Urinary bladder (tissue), 4 donors: ENCODE data around the gene UGT1A9. TPM values are rescaled to one million over a fixed set of nuclear protein-coding genes. Genes with fewer than 3 reads are reported as not detected.

Experiments used
- DNase-seq: peaks from one replicate; pipeline ENCODE4 v3.0.0-alpha.2; 2015; ENCODE audit errors: extremely low spot score
- H3K27ac ChIP-seq: one replicate; pipeline ENCODE4 v1.5.1; 2013; ENCODE audit warnings: low read depth, mild to moderate bottlenecking, moderate library complexity
- H3K36me3 ChIP-seq: one replicate; pipeline ENCODE4 v1.6.1; 2013; ENCODE audit warnings: mild to moderate bottlenecking, moderate library complexity; ENCODE audit not compliant: insufficient read depth
- H3K4me1 ChIP-seq: one replicate; pipeline ENCODE4 v1.6.1; 2013; ENCODE audit warnings: mild to moderate bottlenecking, moderate library complexity; ENCODE audit not compliant: insufficient read depth
- H3K4me3 ChIP-seq: one replicate; pipeline ENCODE4 v1.5.1; 2013; ENCODE audit warnings: low read depth, low read length
- WGBS: extraction: QIAGEN DNeasy Blood & Tissue Kit; methylation state at CpG from one replicate; pipeline ENCODE4 v1.1.7; 2013; 5-methylcytosine and 5-hydroxymethylcytosine counted together
- polyA plus RNA-seq: library from polyadenylated mRNA; stranded (reverse); fragments of 200-250 nt; gene quantifications from one replicate; pipeline ENCODE4 v1.2.3, GENCODE V29; 2013
- total RNA-seq: library from RNA; depleted of rRNA; stranded (reverse); fragments of >200 nt; gene quantifications from one replicate; pipeline ENCODE4 v1.2.3, GENCODE V29; 2014
- donor health status: healthy with polysubstance abuse.
- donor health status: healthy.

UGT1A9 gene
- total and polyA plus RNA-seq, 2 donors = 0.16 TPM; not detected in 1

DNA sequence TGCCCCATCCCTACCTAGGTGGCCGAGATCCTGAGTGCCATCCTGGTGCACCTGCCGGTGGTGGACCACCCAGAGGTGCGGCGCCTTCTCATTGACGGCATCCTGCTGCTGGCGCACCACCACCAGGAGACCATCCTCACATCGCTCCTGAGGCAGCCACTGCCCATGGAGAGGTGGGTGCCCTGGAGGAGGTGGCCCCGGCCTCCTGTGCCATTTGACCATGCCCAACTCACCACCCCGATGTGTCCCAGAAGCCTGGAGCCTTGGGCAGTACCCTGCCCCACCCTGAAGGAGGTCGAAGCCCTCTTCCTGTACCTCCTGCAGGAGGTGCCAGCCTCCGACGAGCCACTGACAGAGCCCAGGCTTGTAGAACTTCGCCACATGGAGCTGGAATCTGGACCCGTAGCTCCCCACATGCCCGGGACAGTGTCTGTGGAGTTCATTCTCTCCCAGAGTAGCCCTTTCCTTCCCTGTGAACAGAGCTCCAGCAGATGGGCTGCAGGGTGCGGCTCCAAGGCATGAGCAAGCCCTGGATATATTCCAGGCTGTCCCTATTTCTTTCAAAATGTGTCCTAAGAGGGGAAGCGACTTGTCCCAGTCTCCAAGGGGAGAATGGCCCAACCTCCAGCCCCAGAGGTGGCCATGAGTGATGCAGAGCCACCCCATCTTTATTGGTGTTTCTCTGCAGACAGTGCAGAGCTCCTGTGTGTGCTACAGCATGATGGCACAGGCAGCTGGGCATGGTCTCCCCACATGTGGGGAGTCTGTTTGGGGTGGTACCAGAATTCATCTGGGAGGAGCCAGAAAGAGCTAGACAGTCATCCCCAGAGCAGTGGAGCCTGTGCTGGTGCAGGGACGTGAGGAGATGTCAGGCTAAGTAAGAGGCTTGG is 148.4 kb downstream of the UGT1A9 start:
- WGBS = 82% methylated on average over 18 of the region's 18 CpGs
- Histone ChIP-seq H3K36me3 (no peaks in the 10 kb centered on the region), H3K4me3 (no peak overlapping the region), H3K4me1 (no peaks in the 10 kb centered on the region), H3K27ac (no peak overlapping the region)
- DNase-seq = no peak

- WGBS = 80% methylated on average over 6 of the region's 6 CpGs
- no peak for DNase-seq
- no peak overlapping the region for H3K4me3 ChIP-seq
- H3K27ac ChIP-seq = no peak overlapping the region
- no peaks in the 10 kb centered on the region for H3K4me1 ChIP-seq
- no peaks in the 10 kb centered on the region for H3K36me3 ChIP-seq
These were observed 149.0 kb downstream of the UGT1A9 start for GRCh38 chr2:233820774-233821105.

DNA sequence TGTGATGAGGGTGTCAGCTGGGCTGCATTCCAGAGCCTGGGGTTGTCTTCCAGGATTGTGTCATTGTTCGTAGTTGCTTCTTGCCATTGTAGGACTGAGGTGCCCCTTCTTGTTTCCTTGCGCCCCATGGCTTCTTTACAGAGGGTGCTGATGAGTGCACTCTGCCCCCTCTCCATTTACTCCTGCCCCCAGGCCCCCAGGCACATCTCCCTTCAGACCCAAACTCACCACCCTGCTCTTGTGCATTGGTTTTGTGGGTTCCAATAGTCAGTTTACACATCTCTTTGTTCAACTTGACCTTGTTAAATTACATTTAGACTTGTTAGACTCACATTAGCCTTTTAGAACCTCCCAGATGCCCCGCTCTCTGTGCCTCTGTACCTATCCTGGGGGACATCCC is 149.5 kb downstream of the UGT1A9 start:
- Histone ChIP-seq H3K4me1 (no peaks in the 10 kb centered on the region), H3K4me3 (no peak overlapping the region), H3K27ac (no peak overlapping the region), H3K36me3 (no peaks in the 10 kb centered on the region)
- WGBS = 83% methylated on average over 3 of the region's 3 CpGs
- DNase-seq = no peak

DNA sequence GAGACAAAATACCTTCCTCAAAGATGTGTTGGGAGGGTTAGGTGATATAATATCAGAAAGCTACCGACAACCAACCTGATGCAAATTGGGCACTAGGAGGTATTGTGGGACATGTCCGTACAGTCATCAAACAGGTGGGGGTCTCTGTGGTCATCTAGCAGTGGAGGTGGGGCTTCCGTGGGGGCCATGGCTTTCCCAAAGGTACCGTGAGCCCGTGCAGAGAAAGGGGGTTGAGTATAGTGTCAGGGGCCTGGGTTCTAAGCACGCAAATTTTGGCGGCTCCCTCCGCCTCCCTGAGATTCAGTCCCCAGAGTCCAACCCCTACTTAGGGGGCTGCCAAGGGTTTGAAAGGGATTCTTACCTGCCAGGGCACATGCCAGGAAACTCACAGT is 150.0 kb downstream of the UGT1A9 start:
- no peak overlapping the region for H3K4me3 ChIP-seq
- no peaks in the 10 kb centered on the region for H3K36me3 ChIP-seq
- whole genome bisulfite sequencing = 92% methylated on average over 8 of the region's 8 CpGs
- no peaks in the 10 kb centered on the region for H3K4me1 ChIP-seq
- no peak overlapping the region for H3K27ac ChIP-seq
- DNase-seq = no peak

- no peak overlapping the region for H3K4me3 ChIP-seq
- 84% methylated on average over 21 of the region's 21 CpGs for WGBS
- no peaks in the 10 kb centered on the region for H3K4me1 ChIP-seq
- no peak for DNase-seq
- no peak overlapping the region for H3K27ac ChIP-seq
- no peaks in the 10 kb centered on the region for H3K36me3 ChIP-seq
These were observed 150.5 kb downstream of the UGT1A9 start for GRCh38 chr2:233822101-233822771.

Other genes starting within 250 kb of the UGT1A9 start
- gene USP40, start 105.1 kb upstream of the UGT1A9 start, total RNA-seq = 59.6 TPM
- gene USP40, start 105.1 kb upstream of the UGT1A9 start, polyA plus RNA-seq = 16.0 TPM
- 0.16 TPM for gene UGT1A8, start 54.3 kb upstream of the UGT1A9 start, total RNA-seq
- 0.56 TPM for gene UGT1A8, start 54.3 kb upstream of the UGT1A9 start, polyA plus RNA-seq
- not detected for gene UGT1A10, start 35.5 kb upstream of the UGT1A9 start, total RNA-seq
- gene UGT1A10, start 35.5 kb upstream of the UGT1A9 start, polyA plus RNA-seq = not detected
- gene UGT1A7, start 10.0 kb downstream of the UGT1A9 start, total RNA-seq = 2.5 TPM
- 0.08 TPM for gene UGT1A7, start 10.0 kb downstream of the UGT1A9 start, polyA plus RNA-seq
- 17.6 TPM for gene UGT1A6, start 21.0 kb downstream of the UGT1A9 start, total RNA-seq
- 19.9 TPM for gene UGT1A6, start 21.0 kb downstream of the UGT1A9 start, polyA plus RNA-seq
- gene UGT1A5, start 41.0 kb downstream of the UGT1A9 start, total RNA-seq = 0.79 TPM
- gene UGT1A5, start 41.0 kb downstream of the UGT1A9 start, polyA plus RNA-seq = not detected
- 1.1 TPM for gene UGT1A4, start 46.8 kb downstream of the UGT1A9 start, total RNA-seq
- gene UGT1A4, start 46.8 kb downstream of the UGT1A9 start, polyA plus RNA-seq = 1.2 TPM
- gene UGT1A3, start 57.1 kb downstream of the UGT1A9 start, total RNA-seq = 1.2 TPM
- 0.14 TPM for gene UGT1A3, start 57.1 kb downstream of the UGT1A9 start, polyA plus RNA-seq
- 1.9 TPM for gene UGT1A1, start 88.4 kb downstream of the UGT1A9 start, total RNA-seq
- gene UGT1A1, start 88.4 kb downstream of the UGT1A9 start, polyA plus RNA-seq = 5.6 TPM
- 0.32 TPM for gene MROH2A, start 106.4 kb downstream of the UGT1A9 start, total RNA-seq
- 7.3 TPM for gene MROH2A, start 106.4 kb downstream of the UGT1A9 start, polyA plus RNA-seq
- gene HJURP, start 182.6 kb downstream of the UGT1A9 start, total RNA-seq = 8.9 TPM
- 0.27 TPM for gene HJURP, start 182.6 kb downstream of the UGT1A9 start, polyA plus RNA-seq
- gene TRPM8, start 245.5 kb downstream of the UGT1A9 start, total RNA-seq = not detected
- 0.05 TPM for gene TRPM8, start 245.5 kb downstream of the UGT1A9 start, polyA plus RNA-seq